Activated T-helper 17 cell treated with anti-CD3 and anti-CD28 coated beads, Interleukin-2, amount 50 U/mL, for 72 hours (primary cell): ENCODE data around the gene DUSP11. TPM values are rescaled to one million over a fixed set of nuclear protein-coding genes. Genes with fewer than 3 reads are reported as not detected.
"Not testable (repeated sequence)": the region's sequence is repeated elsewhere in the genome, so short reads cannot be mapped to it uniquely, and the experiment has no call there.

Experiments used
- ATAC-seq: fragments of 150-1000 bp; cut with Tn5 transposase; replicated peaks from 2 replicates; pipeline ENCODE4 v1.10.0; 2021; ENCODE audit warnings: mild to moderate bottlenecking, moderate library complexity
- H3K27ac Mint-ChIP-seq: one replicate; pipeline ENCODE4 v1.8.0; 2022; ENCODE audit warnings: mixed read lengths
- H3K27me3 Mint-ChIP-seq: one replicate; pipeline ENCODE4 v1.8.0; 2022; ENCODE audit warnings: mixed read lengths
- H3K36me3 Mint-ChIP-seq: one replicate; pipeline ENCODE4 v1.8.0; 2022; ENCODE audit warnings: low read depth, mild to moderate bottlenecking, mixed read lengths
- H3K4me1 Mint-ChIP-seq: one replicate; pipeline ENCODE4 v1.8.0; 2022; ENCODE audit warnings: mixed read lengths
- H3K4me3 Mint-ChIP-seq: one replicate; pipeline ENCODE4 v1.8.0; 2022; ENCODE audit warnings: mild to moderate bottlenecking, mixed read lengths
- H3K9me3 Mint-ChIP-seq: one replicate; pipeline ENCODE4 v1.8.0; 2022; ENCODE audit warnings: mixed read lengths
- total RNA-seq, 2 donors: library from RNA; stranded (reverse); gene quantifications; one replicate each; pipeline ENCODE4 v1.2.3, GENCODE V29; 2022

The DUSP11 gene
- total RNA-seq, 2 donors from 2014 or later: 36.7 to 41.0 TPM

DNA sequence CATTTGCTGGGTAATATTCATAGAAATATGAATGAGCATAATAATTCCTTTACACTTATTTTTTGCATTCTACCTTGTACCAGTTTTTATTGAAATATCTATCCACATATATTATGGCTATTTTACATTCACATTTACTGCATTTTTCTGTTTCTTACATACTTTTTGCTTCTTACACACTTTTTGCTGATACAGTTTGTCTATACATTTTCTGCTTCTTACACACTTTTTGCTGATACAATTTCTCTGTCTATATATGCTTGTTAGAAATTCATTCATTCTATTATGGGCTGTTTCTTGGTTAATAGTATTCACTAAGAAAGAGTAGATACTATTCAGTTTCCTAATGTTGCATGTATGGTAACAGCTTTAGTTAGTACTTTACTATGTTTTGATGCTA, 32.0 kb upstream of the DUSP11 start:
- no peaks in the 10 kb centered on the region for H3K36me3 Mint-ChIP-seq
- no peaks in the 10 kb centered on the region for H3K4me1 Mint-ChIP-seq
- H3K4me3 Mint-ChIP-seq: no peak overlapping the region
- ATAC-seq: no peak
- no peaks in the 10 kb centered on the region for H3K9me3 Mint-ChIP-seq
- peaks cover 4% of the 10 kb centered on the region for H3K27me3 Mint-ChIP-seq
- no peak overlapping the region for H3K27ac Mint-ChIP-seq

DNA sequence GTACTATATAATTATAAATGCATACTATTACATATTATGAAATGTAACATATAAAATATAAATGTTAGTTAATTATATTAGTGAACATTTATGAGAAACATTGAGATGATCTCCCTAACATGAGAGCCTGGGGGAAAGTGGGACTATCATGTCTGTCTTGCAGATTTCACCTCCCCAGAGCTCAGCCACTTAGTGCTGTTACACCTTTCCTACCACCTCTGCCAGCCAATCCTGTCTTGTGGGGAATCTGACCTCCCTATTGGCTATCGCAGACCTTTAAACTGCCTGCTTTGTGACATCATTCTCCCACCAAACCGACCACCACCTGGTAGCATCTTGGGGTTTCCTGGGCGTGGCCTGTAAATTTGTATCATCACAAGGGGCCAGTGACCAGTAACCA, 4.0 kb upstream of the DUSP11 start, which contains the start of gene C2orf78:
TSS of gene C2orf78 (plus strand) at position 301 of the 400 bp plus-strand sequence. CDS start 127 bp downstream, outside the sequence.
- ATAC-seq, H3K27me3 Mint-ChIP-seq, H3K4me3 Mint-ChIP-seq, H3K9me3 Mint-ChIP-seq, H3K4me1 Mint-ChIP-seq, H3K36me3 Mint-ChIP-seq, H3K27ac Mint-ChIP-seq: not testable (repeated sequence)

DNA sequence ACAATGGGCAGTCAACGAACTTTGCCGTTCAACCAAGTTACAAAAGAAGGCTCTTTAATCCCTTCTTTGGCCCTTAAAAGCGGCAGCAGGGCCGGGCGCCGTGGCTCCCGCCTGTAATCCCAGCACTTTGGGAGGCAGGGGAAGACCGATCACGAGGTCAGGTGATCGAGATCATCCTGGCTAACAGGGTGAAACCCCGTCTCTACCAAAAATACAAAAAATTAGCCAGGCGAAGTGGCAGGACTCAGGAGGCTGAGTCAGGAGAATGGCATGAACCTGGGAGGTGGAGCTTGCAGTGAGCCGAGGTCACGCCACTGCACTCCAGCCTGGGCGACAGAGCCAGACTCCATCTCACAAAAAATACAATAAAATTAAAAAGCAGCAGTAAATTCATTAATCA, 3.5 kb upstream of the DUSP11 start:
- H3K4me3 Mint-ChIP-seq, H3K9me3 Mint-ChIP-seq, H3K27ac Mint-ChIP-seq, H3K4me1 Mint-ChIP-seq, ATAC-seq, H3K27me3 Mint-ChIP-seq: not testable (repeated sequence)
- H3K36me3 Mint-ChIP-seq: peaks cover 14% of the 10 kb centered on the region

DNA sequence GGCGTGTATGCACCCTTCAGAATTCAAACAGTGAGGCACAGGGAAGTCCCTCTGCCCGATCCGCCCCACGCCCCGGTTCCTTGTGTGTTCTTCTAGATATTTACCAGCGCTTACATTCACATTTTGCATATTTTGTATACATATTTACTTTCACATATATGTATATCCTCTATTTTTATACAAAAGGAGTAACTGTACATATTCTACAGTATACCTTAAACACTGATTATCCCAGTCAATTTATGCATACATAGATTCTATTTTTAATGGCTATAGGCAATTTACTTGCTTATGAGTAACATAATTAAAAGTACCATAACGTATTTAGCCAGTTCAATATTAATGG, 307 bp upstream of the DUSP11 start:
- Mint-ChIP-seq H3K4me1 (peaks cover 6% of the 10 kb centered on the region), H3K27ac (peak overlapping the region; percentile 99), H3K27me3 (peaks cover 4% of the 10 kb centered on the region), H3K4me3 (peak overlapping the region; percentile 100), H3K36me3 (peaks cover 46% of the 10 kb centered on the region), H3K9me3 (no peaks in the 10 kb centered on the region)
- ATAC-seq: no peak

DNA sequence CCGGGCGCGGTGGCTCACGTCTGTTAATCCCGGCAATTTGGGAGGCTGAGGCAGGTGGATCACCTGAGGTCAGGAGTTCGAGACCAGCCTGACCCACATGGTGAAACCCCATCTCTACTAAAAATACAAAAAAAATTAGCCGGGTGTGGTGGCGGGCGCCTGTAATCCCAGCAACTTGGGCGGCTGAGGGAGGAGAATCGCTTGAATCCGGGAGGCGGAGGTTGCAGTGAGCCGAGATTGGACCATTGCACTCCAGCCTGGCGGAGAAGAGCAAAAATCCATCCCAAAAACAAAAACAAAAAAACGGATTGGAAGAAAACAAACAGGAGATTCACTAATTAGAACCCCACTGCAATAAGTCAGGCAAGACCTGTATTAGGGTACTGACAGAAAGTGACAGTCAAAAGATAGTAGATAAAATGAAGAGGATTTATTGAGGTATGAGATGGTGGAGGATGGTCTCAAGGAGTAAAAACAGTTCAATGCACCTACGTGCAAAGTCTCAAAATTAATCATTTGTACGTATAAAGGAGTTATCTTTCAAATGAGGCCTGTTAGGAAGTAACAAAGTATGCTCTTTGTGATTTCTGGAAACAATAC, 936 bp downstream of the DUSP11 start:
- Mint-ChIP-seq H3K4me3 (peak overlapping the region; percentile 100), H3K36me3 (peaks cover 58% of the 10 kb centered on the region), H3K27ac (peak overlapping the region; percentile 99)
- not testable (repeated sequence) for H3K9me3 Mint-ChIP-seq, ATAC-seq, H3K4me1 Mint-ChIP-seq, H3K27me3 Mint-ChIP-seq

DNA sequence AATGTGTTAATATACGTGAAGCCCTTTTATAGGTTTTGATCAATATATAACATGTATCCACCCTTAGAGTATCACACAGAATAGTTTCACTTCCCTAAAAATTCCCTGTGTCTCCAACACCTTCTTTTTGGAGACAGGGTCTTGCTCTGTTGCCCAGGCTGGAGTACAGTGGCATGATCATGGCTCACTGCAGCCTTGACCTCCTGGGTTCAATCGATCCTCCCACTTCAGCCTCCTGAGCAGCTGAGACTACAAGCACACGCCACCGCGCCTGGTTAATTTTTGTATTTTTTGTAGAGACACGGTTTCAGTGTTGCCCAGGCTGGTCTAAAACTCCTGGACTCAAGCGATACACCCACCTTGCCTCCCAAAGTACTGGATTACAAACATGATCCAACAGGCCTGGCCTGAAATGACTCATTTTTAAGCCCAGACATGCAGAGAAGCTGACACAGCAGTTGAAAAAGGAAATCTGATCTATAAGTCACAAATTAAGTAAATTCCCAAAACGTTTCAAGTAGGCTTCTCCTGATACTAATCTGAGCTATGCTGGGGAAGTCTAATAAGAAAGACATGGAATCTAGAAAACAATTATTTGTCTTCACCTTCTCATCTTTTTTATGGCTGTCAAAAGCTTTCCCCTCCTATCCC, 2.9 kb downstream of the DUSP11 start:
- peaks cover 6% of the 10 kb centered on the region for H3K4me1 Mint-ChIP-seq
- H3K9me3 Mint-ChIP-seq: no peaks in the 10 kb centered on the region
- ATAC-seq: no peak
- peak overlapping the region; percentile 38 for H3K4me3 Mint-ChIP-seq
- peaks cover 78% of the 10 kb centered on the region for H3K36me3 Mint-ChIP-seq
- no peaks in the 10 kb centered on the region for H3K27me3 Mint-ChIP-seq
- no peak overlapping the region for H3K27ac Mint-ChIP-seq

DNA sequence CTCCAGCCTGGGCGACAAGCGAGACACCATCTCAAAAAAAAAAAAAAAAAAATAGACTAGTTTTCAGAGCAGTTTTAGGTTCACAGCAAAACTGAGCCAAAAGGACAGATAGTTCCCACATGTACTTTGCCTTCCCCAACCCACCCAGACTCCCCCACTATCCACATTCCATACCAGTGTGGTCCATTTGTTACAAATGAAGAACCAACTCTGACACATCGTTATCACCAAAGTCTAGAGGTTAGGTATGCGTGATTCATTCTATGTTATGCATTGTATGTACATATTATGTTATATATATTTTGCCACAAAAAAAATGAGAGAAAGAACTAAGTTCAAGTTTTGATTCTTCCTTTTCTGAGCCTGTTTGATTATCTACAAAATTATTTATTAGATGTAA, 3.5 kb downstream of the DUSP11 start:
- Mint-ChIP-seq H3K4me3 (peak overlapping the region; percentile 38), H3K27me3 (no peaks in the 10 kb centered on the region), H3K9me3 (no peaks in the 10 kb centered on the region), H3K4me1 (peaks cover 6% of the 10 kb centered on the region), H3K36me3 (peaks cover 84% of the 10 kb centered on the region), H3K27ac (no peak overlapping the region)
- no peak for ATAC-seq

DNA sequence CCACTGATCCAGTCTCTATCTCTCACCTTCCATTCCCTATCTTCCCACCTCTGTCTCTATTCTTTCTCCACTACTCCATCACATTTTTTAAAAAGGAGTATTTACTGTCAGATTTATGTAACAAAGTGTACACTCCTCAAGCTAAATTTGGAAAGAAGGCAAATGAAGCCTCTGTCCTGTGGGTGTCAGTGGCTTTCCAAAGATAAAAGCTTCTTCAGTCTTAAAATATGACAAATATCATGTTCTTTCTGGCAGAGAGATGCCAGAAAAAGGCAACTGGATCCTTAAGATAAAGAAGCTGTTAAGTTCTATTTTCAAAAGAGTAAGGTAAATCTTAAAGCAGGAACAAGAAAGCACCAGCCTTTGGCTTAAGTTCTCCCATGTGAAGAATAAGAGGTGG, 7.1 kb downstream of the DUSP11 start:
- no peaks in the 10 kb centered on the region for H3K27me3 Mint-ChIP-seq
- peaks cover 10% of the 10 kb centered on the region for H3K4me1 Mint-ChIP-seq
- H3K4me3 Mint-ChIP-seq: no peak overlapping the region
- no peaks in the 10 kb centered on the region for H3K9me3 Mint-ChIP-seq
- no peak for ATAC-seq
- peaks cover 100% of the 10 kb centered on the region for H3K36me3 Mint-ChIP-seq
- H3K27ac Mint-ChIP-seq: no peak overlapping the region

DNA sequence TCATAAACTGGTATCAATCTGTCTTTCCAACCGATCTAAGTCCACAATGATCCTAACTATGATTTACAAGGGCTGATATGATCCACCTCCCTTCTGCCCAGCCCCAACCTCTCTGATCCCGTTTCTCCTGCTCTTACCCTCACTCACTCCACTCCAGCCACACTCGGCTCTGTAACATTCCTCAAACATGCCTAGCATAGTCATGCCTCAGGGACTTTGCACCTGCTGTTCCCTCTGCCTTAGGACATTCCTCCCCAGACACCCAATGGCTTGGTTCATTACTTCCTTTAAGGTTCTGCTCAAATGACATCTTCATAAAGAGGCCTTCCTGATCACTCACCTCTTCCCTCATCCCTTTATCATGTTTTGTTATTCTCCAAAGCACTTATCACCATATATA, 9.2 kb downstream of the DUSP11 start:
- no peak for ATAC-seq
- Mint-ChIP-seq H3K27me3 (no peaks in the 10 kb centered on the region), H3K36me3 (peaks cover 100% of the 10 kb centered on the region), H3K9me3 (no peaks in the 10 kb centered on the region), H3K4me1 (peaks cover 18% of the 10 kb centered on the region), H3K4me3 (no peak overlapping the region), H3K27ac (no peak overlapping the region)

DNA sequence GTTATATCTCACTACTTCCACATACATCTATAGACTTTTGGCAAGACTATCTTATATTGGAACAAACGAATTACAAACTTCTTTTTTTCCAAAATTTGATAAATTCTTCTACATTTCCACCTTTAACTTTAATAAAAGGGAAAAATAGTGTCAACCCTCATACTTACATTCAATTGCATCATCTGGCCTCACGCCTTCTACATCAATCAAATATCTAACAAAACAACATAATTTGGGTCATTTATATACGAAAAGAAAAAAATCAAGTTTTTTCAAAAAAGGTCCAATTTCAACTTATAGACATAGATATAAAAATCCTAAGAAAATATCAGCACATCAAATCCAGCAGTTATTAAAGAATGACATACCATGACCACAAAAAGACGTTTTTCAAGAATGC, 12.9 kb downstream of the DUSP11 start:
- H3K4me1 Mint-ChIP-seq: peaks cover 18% of the 10 kb centered on the region
- H3K4me3 Mint-ChIP-seq: no peak overlapping the region
- ATAC-seq: no peak
- no peak overlapping the region for H3K27ac Mint-ChIP-seq
- H3K27me3 Mint-ChIP-seq: no peaks in the 10 kb centered on the region
- H3K36me3 Mint-ChIP-seq: peaks cover 100% of the 10 kb centered on the region
- no peaks in the 10 kb centered on the region for H3K9me3 Mint-ChIP-seq

DNA sequence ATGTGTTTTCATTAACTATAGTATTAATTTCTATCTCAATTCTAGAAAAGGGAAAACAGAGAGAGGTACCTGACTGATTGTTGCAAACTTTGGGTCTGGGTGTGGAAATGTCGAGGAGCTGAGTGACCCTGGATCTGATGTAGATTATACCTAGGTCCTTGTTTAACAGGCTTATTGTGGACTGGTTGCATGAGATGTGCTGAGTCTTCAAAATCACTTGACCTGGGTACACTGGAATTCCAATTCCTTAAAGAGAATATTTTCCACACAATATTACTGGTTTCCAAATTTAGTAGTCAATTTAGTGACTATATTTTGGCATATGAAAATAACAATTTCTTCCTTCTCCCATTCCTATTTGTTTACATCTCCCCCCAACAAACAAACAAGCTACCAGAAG, 13.6 kb downstream of the DUSP11 start:
- peaks cover 100% of the 10 kb centered on the region for H3K36me3 Mint-ChIP-seq
- no peak overlapping the region for H3K4me3 Mint-ChIP-seq
- no peak overlapping the region for H3K27ac Mint-ChIP-seq
- peaks cover 18% of the 10 kb centered on the region for H3K4me1 Mint-ChIP-seq
- H3K27me3 Mint-ChIP-seq: no peaks in the 10 kb centered on the region
- ATAC-seq: no peak
- H3K9me3 Mint-ChIP-seq: no peaks in the 10 kb centered on the region

DNA sequence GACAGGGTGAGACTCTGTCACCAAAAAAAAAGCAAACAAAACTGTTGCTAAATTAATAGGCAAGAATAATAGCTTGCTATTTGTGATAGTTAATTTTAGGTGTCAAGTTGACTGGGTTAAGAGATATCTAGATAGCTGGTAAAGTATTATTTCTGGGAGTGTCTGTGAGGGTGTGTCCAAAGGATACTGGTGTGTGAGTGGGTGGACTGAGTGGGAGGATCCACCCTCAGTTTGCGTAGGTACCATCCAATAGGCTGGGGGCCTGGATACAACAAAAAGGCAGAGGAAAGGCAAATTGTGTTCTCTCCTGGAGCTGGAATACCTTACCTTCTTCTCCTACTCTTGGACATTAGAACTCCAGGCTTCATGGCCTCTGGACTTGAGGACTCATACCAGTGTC, 15.0 kb downstream of the DUSP11 start:
- no peak overlapping the region for H3K27ac Mint-ChIP-seq
- H3K9me3 Mint-ChIP-seq: no peaks in the 10 kb centered on the region
- H3K27me3 Mint-ChIP-seq: no peaks in the 10 kb centered on the region
- no peak for ATAC-seq
- no peak overlapping the region for H3K4me3 Mint-ChIP-seq
- H3K4me1 Mint-ChIP-seq: peaks cover 13% of the 10 kb centered on the region
- H3K36me3 Mint-ChIP-seq: peaks cover 100% of the 10 kb centered on the region

DNA sequence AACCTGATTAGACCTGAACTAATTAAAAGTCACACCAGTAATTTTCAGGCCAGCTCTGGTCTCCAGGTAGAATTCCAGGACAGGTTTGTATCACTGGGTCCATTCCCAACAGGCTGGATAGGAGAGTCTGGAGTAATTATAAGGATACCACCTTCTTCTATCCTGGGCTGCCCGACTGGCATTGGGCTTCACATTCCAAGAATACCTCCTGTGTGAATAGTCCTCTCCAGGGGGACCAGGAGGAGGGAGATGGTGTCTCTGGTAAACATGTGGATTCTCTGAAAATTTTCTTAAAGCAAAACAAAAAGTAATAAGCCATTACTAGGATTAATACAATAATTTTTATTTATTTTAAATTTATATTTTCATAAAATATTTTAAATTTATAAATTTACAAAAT, 17.3 kb downstream of the DUSP11 start:
- H3K27ac Mint-ChIP-seq: no peak overlapping the region
- H3K36me3 Mint-ChIP-seq: peaks cover 100% of the 10 kb centered on the region
- H3K4me3 Mint-ChIP-seq: no peak overlapping the region
- H3K4me1 Mint-ChIP-seq: peaks cover 6% of the 10 kb centered on the region
- ATAC-seq: no peak
- no peaks in the 10 kb centered on the region for H3K9me3 Mint-ChIP-seq
- no peaks in the 10 kb centered on the region for H3K27me3 Mint-ChIP-seq

DNA sequence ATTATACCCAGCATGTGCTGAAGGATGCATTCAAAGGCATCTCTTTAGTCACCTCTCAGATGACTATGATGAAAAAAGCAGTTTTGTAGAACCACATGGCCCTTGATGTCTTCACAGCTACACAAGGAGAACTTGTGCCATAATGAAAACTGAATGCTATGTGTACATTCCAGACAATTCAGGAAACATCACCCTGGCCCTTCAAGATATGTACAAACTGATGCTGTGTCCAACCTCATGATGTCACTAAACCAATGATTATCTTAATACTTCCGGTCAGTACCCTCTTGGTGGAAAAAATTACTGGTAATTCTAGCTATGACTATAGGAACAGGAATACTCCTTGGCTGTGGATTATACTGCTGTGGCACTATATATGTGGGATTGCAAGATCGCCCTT, 20.0 kb downstream of the DUSP11 start:
- Mint-ChIP-seq H3K27me3 (no peaks in the 10 kb centered on the region), H3K9me3 (no peaks in the 10 kb centered on the region), H3K4me3 (no peak overlapping the region), H3K36me3 (peaks cover 97% of the 10 kb centered on the region), H3K4me1 (no peaks in the 10 kb centered on the region), H3K27ac (peak overlapping the region; percentile 36)
- no peak for ATAC-seq

DNA sequence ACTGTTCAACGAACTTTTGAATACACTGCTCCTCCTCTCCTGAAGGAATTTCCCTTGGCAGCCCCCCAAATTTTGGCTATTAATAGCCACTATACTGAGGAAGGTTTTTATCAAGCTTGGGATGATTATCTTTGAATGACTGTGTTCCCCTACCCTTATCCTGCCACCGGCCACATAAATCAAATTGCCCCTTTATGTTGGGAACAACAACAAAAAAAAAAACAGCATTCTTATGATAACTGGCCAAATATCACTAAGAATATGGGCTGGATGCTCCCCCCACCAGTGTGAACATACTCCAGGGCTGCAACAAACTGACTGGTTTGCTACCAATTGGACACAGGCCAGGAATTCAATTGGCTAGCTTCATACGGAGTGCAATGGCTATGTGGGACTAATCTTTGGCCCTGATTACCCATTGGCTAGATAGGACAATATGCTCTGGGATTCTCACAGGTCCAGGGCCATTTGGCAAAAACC, 20.6 kb downstream of the DUSP11 start:
- ATAC-seq: no peak
- Mint-ChIP-seq H3K36me3 (peaks cover 97% of the 10 kb centered on the region), H3K4me3 (no peak overlapping the region), H3K4me1 (no peaks in the 10 kb centered on the region), H3K27me3 (no peaks in the 10 kb centered on the region), H3K9me3 (no peaks in the 10 kb centered on the region), H3K27ac (no peak overlapping the region)
